Measurements from ENCODE around the gene FTH1. TPM values are rescaled to one million over a fixed set of nuclear protein-coding genes. Genes with fewer than 3 reads are reported as not detected.

The FTH1 gene
- total and polyA plus RNA-seq, 4 donors, result 592 to 4,630 (median 2,175) TPM

- H3K4me3 ChIP-seq (ENCODE audit: low read depth in 1 of 3, low read length in 3 of 3), result no peak overlapping the region
- DNase-seq (ENCODE audit: low spot score), result no peak
- no peaks in the 10 kb centered on the region for H3K36me3 ChIP-seq (ENCODE audit: control insufficient read depth in 4 of 4, insufficient read depth in 3 of 4, low read depth in 1 of 4, low read length in 3 of 4)
- H3K27ac ChIP-seq (ENCODE audit: low read depth in 1 of 2, low read length in 2 of 2), result no peak overlapping the region
- 98% methylated on average over 3 of the region's 3 CpGs for WGBS
- H3K27me3 ChIP-seq (ENCODE audit: control insufficient read depth in 4 of 4, insufficient read depth in 4 of 4, low read length in 3 of 4), result no peaks in the 10 kb centered on the region
- H3K4me1 ChIP-seq (ENCODE audit: control insufficient read depth in 4 of 4, insufficient read depth in 4 of 4, low read length in 3 of 4), result peaks cover 0 to 9% (median 4%) of the 10 kb centered on the region in 4 donors
- no peak overlapping the region for H3K9ac ChIP-seq (ENCODE audit: low read depth in 1 of 2, low read length in 2 of 2)
- H3K9me3 ChIP-seq (ENCODE audit: control insufficient read depth in 4 of 4, low read length in 3 of 4), result no peaks in the 10 kb centered on the region
- TF ChIP-seq ZBTB33 (IDR thresholded peaks at IDR 0.05), result no peak
- TF ChIP-seq, protein P1, sequence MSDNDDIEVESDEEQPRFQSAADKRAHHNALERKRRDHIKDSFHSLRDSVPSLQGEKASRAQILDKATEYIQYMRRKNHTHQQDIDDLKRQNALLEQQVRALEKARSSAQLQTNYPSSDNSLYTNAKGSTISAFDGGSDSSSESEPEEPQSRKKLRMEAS (IDR thresholded peaks at IDR 0.05), result no peak
- TF ChIP-seq RXRA (IDR thresholded peaks at IDR 0.05), result no peak
- TF ChIP-seq HNF4A (conservative IDR thresholded peaks at IDR 0.05), result no peak
- no peak for TF ChIP-seq NR2F2 (IDR thresholded peaks at IDR 0.05)
- TF ChIP-seq, protein P2, sequence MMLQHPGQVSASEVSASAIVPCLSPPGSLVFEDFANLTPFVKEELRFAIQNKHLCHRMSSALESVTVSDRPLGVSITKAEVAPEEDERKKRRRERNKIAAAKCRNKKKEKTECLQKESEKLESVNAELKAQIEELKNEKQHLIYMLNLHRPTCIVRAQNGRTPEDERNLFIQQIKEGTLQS (IDR thresholded peaks at IDR 0.05), result no peak
- no peak for TF ChIP-seq GABPA (IDR thresholded peaks at IDR 0.05 in 1 of 2, conservative IDR thresholded peaks at IDR 0.05 in 1 of 2)
- TF ChIP-seq HNF4G (IDR thresholded peaks at IDR 0.05), result no peak
- no peak for TF ChIP-seq SP1 (IDR thresholded peaks at IDR 0.05)
- TF ChIP-seq RAD21 (IDR thresholded peaks at IDR 0.05), result no peak
Measured at GRCh38 chr11:61926235-61926634, 41.2 kb downstream of the FTH1 start.

DNA sequence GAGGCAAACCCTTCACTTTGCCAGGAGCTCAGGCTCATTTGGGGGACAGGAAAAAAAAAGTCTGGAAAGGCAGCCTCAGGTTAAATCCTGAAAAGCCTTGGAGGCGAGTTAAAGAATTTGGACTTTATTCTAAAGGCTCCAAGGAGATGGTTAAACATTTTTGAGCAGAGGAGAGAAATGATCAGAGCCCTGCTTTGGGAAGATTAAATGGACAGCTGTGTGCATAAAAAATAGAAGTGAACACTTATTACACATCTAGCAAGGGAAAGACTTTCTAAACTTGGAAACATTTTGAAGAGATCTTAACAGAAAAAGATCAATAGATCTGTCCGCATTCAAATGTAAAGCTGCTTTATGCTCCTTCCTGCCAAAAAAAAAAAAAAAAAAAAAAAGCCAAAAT, 41.7 kb downstream of the FTH1 start:
- no peak overlapping the region for H3K27ac ChIP-seq (ENCODE audit: low read depth in 1 of 2, low read length in 2 of 2)
- no peaks in the 10 kb centered on the region for H3K9me3 ChIP-seq (ENCODE audit: control insufficient read depth in 4 of 4, low read length in 3 of 4)
- H3K27me3 ChIP-seq (ENCODE audit: control insufficient read depth in 4 of 4, insufficient read depth in 4 of 4, low read length in 3 of 4), result no peaks in the 10 kb centered on the region
- H3K36me3 ChIP-seq (ENCODE audit: control insufficient read depth in 4 of 4, insufficient read depth in 3 of 4, low read depth in 1 of 4, low read length in 3 of 4), result no peaks in the 10 kb centered on the region
- DNase-seq (ENCODE audit: low spot score), result no peak
- peaks cover 0 to 9% (median 4%) of the 10 kb centered on the region in 4 donors for H3K4me1 ChIP-seq (ENCODE audit: control insufficient read depth in 4 of 4, insufficient read depth in 4 of 4, low read length in 3 of 4)
- no peak overlapping the region for H3K9ac ChIP-seq (ENCODE audit: low read depth in 1 of 2, low read length in 2 of 2)
- H3K4me3 ChIP-seq (ENCODE audit: low read depth in 1 of 3, low read length in 3 of 3), result no peak overlapping the region
- 95% methylated on average over 2 of the region's 2 CpGs for WGBS
- TF ChIP-seq, protein P3, sequence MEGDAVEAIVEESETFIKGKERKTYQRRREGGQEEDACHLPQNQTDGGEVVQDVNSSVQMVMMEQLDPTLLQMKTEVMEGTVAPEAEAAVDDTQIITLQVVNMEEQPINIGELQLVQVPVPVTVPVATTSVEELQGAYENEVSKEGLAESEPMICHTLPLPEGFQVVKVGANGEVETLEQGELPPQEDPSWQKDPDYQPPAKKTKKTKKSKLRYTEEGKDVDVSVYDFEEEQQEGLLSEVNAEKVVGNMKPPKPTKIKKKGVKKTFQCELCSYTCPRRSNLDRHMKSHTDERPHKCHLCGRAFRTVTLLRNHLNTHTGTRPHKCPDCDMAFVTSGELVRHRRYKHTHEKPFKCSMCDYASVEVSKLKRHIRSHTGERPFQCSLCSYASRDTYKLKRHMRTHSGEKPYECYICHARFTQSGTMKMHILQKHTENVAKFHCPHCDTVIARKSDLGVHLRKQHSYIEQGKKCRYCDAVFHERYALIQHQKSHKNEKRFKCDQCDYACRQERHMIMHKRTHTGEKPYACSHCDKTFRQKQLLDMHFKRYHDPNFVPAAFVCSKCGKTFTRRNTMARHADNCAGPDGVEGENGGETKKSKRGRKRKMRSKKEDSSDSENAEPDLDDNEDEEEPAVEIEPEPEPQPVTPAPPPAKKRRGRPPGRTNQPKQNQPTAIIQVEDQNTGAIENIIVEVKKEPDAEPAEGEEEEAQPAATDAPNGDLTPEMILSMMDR (IDR thresholded peaks at IDR 0.05; ENCODE audit: low read depth, low read length, missing input control), result no peak
- TF ChIP-seq GABPA (IDR thresholded peaks at IDR 0.05 in 1 of 2, conservative IDR thresholded peaks at IDR 0.05 in 1 of 2) (no peak), YY1 (IDR thresholded peaks at IDR 0.05) (no peak), FOXA2 (IDR thresholded peaks at IDR 0.05) (no peak), SP1 (IDR thresholded peaks at IDR 0.05) (no peak), JUND (IDR thresholded peaks at IDR 0.05) (no peak), HNF4A (conservative IDR thresholded peaks at IDR 0.05) (no peak), HNF4G (IDR thresholded peaks at IDR 0.05) (no peak), TAF1 (conservative IDR thresholded peaks at IDR 0.05) (no peak)

DNA sequence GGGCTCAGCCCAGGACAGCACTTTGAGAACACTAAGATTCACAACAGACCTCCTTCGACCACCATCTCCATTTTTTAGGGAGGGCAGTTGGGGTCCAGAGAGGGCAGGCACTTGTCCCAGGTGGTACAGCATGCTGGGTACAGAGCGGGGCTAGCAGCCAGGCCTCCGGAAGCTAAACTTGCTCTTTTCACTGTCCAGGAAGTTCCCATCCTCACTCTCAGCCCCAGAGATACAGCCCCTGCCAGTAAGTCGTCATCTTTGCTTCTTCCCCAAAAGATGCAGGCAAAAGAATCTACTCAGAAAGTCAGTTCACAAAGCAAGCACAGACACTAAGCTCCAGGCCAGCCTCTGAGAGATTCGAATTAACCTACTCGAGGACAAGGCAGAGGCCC, 43.4 kb downstream of the FTH1 start:
- Histone ChIP-seq H3K36me3 (ENCODE audit: control insufficient read depth in 4 of 4, insufficient read depth in 3 of 4, low read depth in 1 of 4, low read length in 3 of 4) (no peaks in the 10 kb centered on the region), H3K4me1 (ENCODE audit: control insufficient read depth in 4 of 4, insufficient read depth in 4 of 4, low read length in 3 of 4) (peaks cover 0 to 9% (median 4%) of the 10 kb centered on the region in 4 donors), H3K27ac (ENCODE audit: low read depth in 1 of 2, low read length in 2 of 2) (peak overlapping the region; percentile 47 to 69), H3K27me3 (ENCODE audit: control insufficient read depth in 4 of 4, insufficient read depth in 4 of 4, low read length in 3 of 4) (no peaks in the 10 kb centered on the region), H3K9me3 (ENCODE audit: control insufficient read depth in 4 of 4, low read length in 3 of 4) (no peaks in the 10 kb centered on the region), H3K9ac (ENCODE audit: low read depth in 1 of 2, low read length in 2 of 2) (no peak overlapping the region), H3K4me3 (ENCODE audit: low read depth in 1 of 3, low read length in 3 of 3) (no peak overlapping the region)
- 69% methylated on average over 6 of the region's 6 CpGs for WGBS
- no peak for DNase-seq (ENCODE audit: low spot score)
- TF ChIP-seq RAD21 (IDR thresholded peaks at IDR 0.05) (no peak), GABPA (IDR thresholded peaks at IDR 0.05 in 1 of 2, conservative IDR thresholded peaks at IDR 0.05 in 1 of 2) (no peak), FOXA1 (IDR thresholded peaks at IDR 0.05) (no peak), TAF1 (conservative IDR thresholded peaks at IDR 0.05) (no peak), YY1 (IDR thresholded peaks at IDR 0.05) (no peak), FOXA2 (IDR thresholded peaks at IDR 0.05) (no peak), RXRA (IDR thresholded peaks at IDR 0.05) (no peak), EGR1 (IDR thresholded peaks at IDR 0.05; ENCODE audit: low read depth in 2 of 2) (no peak), SP1 (IDR thresholded peaks at IDR 0.05) (no peak), JUND (IDR thresholded peaks at IDR 0.05) (no peak), REST (IDR thresholded peaks at IDR 0.05) (no peak)
- TF ChIP-seq, protein P3 (IDR thresholded peaks at IDR 0.05; ENCODE audit: low read depth, low read length, missing input control), result no peak
